Body of pancreas (tissue), 4 donors: ENCODE results near the gene PCA3. TPM values are rescaled to one million over a fixed set of nuclear protein-coding genes. Genes with fewer than 3 reads are reported as not detected.
"Not testable (repeated sequence)": the region's sequence is repeated elsewhere in the genome, so short reads cannot be mapped to it uniquely, and the experiment has no call there.

Experiments
- ATAC-seq: fragments of 150-250 bp; one replicate; pipeline ENCODE4 v1.9.1; 2016
- DNase-seq, 4 donors: peaks; one replicate each; pipeline ENCODE4 v3.0.0-alpha.2; 2019
- H3K27ac ChIP-seq, 4 donors: fragments of 200-600 bp; sonication (generic); 1 replicate in 3 of 4; 2 replicates in 1 of 4; pipeline versions ENCODE4 v1.5.1 to v1.6.1; 2016 to 2019; ENCODE audit warnings: mild to moderate bottlenecking in 1 of 4, mixed read lengths in 1 of 4, moderate library complexity in 1 of 4
- H3K27me3 ChIP-seq, 2 donors: fragments of 200-600 bp; sonication (generic); one replicate each; pipeline ENCODE4 v1.6.0; 2016; ENCODE audit warnings: mild to moderate bottlenecking in 1 of 2
- H3K36me3 ChIP-seq, 2 donors: fragments of 200-600 bp; sonication (generic); replicated peaks in 1 of 2; 2 replicates each; pipeline ENCODE4 v1.5.1; 2016; ENCODE audit warnings: low read depth in 2 of 2; ENCODE audit not compliant: insufficient read depth in 1 of 2
- H3K4me1 ChIP-seq: fragments of 200-600 bp; sonication (generic); one replicate; pipeline ENCODE4 v1.6.0; 2016
- H3K4me3 ChIP-seq, 2 donors: fragments of 200-600 bp; sonication (generic); 1 replicate in 1 of 2; 2 replicates in 1 of 2; pipeline ENCODE4 v1.5.1; 2016 to 2019
- H3K9me3 ChIP-seq, 3 donors: fragments of 200-600 bp; sonication (generic); 1 replicate in 2 of 3; 2 replicates in 1 of 3; pipeline ENCODE4 v1.5.1; 2016
- POLR2A ChIP-seq, 3 donors: fragments of 450-650 bp; IDR thresholded peaks; one replicate each; pipeline ENCODE4 v1.6.1; 2016; ENCODE audit warnings: antibody characterized with exemption in 3 of 3, mild to moderate bottlenecking in 2 of 3
- WGBS, 2 donors: methylation state at CpG; one replicate each; pipeline ENCODE4 v1.1.5; 2017; 5-methylcytosine and 5-hydroxymethylcytosine counted together
- intact Hi-C: fragments of 100-400 bp; cut with DNase I; formaldehyde crosslinking; loops from one replicate; pipeline ENCODE4 v1.15.1; 2023
- total RNA-seq, 2 donors: library from RNA; depleted of rRNA; stranded (reverse); fragments of >200 nt; gene quantifications; one replicate each; pipeline ENCODE4 v1.1.0, GENCODE V29; 2016
- TF ChIP-seq, protein P1 (sequence below), 7 experiments: fragments of 450-650 bp in 4 of 7; fragments of 200-600 bp in 3 of 7; sonication (generic) in 3 of 7; IDR thresholded peaks; one replicate each; pipeline ENCODE4 v1.5.1; 2016 to 2019; ENCODE audit warnings: antibody characterized with exemption in 7 of 7

PCA3 gene
- total RNA-seq, 2 donors from 2014 or later = not detected

DNA sequence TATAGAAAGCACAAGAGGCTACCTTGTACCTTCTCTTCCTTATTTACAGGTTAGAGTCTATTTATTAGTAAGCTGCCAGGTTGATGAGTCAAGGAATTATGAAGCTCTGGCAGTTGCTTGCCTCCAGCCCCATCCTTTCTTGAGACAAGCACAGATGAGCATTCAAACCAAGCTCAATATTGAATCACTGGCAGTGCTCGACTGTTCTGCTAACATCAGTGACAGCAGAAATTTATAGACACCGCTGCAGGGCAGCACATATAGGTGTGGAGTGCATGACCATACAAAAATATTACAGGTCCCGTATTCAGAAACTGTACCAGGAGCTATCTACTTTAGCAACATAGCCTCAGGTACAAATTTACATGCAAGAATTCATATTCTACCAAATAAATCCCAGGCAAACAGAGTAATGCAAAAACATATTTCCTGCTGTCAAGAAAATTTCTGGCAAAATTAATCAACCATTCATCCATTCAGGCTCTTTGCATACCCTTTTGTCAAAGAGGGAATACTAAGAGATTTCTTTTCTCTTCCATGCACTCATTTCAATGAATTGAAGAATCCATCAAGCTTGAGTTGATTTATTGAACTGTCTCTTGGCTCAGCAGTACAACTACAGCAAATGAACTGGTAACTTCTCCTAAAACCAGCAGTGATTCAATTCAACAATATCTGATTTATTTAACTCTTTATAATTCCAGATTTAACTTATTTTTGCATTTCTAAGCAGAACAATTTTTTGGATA lies 26.9 kb upstream of the PCA3 start:
- Histone ChIP-seq H3K9me3 (no peaks in the 10 kb centered on the region), H3K27ac (no peak overlapping the region), H3K4me3 (no peak overlapping the region), H3K27me3 (no peaks in the 10 kb centered on the region), H3K36me3 (no peaks in the 10 kb centered on the region), H3K4me1 (no peaks in the 10 kb centered on the region)
- DNase-seq (no peak), ATAC-seq (no peak)
- intact Hi-C loops = no loop called here
- 74 to 75% methylated on average over 3 of the region's 3 CpGs for WGBS, 2 donors
- no peak for TF ChIP-seq POLR2A (IDR thresholded peaks at IDR 0.05)
- TF ChIP-seq, protein P1, sequence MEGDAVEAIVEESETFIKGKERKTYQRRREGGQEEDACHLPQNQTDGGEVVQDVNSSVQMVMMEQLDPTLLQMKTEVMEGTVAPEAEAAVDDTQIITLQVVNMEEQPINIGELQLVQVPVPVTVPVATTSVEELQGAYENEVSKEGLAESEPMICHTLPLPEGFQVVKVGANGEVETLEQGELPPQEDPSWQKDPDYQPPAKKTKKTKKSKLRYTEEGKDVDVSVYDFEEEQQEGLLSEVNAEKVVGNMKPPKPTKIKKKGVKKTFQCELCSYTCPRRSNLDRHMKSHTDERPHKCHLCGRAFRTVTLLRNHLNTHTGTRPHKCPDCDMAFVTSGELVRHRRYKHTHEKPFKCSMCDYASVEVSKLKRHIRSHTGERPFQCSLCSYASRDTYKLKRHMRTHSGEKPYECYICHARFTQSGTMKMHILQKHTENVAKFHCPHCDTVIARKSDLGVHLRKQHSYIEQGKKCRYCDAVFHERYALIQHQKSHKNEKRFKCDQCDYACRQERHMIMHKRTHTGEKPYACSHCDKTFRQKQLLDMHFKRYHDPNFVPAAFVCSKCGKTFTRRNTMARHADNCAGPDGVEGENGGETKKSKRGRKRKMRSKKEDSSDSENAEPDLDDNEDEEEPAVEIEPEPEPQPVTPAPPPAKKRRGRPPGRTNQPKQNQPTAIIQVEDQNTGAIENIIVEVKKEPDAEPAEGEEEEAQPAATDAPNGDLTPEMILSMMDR (IDR thresholded peaks at IDR 0.05) = no peak

DNA sequence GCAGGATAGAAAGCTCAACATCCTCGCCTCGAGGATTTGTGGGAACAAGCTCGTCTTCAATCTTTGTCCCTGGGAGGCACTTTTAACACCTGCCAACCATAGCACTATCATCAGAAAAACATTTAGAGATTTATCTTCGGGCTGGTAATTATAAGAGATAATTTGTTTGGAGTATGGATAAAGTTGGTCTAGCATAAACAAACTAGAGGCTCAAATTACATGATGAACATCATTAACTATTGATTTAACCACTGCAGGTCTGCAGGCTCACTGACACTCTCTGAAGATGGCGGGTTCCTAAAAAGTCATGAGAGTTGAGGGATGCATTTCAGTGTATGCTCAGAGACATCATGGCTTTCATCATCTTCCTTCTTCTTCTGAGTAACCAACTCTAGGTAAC lies 25.8 kb upstream of the PCA3 start:
- no peaks in the 10 kb centered on the region for H3K9me3 ChIP-seq
- no peaks in the 10 kb centered on the region for H3K27me3 ChIP-seq
- 55 to 59% methylated on average over 5 of the region's 5 CpGs for WGBS, 2 donors
- intact Hi-C loops = no loop called here
- H3K4me3 ChIP-seq = no peak overlapping the region
- H3K36me3 ChIP-seq = no peaks in the 10 kb centered on the region
- no peak overlapping the region for H3K27ac ChIP-seq
- DNase-seq = no peak
- no peak for ATAC-seq
- no peak for TF ChIP-seq POLR2A (IDR thresholded peaks at IDR 0.05)
- TF ChIP-seq, protein P1 (IDR thresholded peaks at IDR 0.05) = no peak
- no peaks in the 10 kb centered on the region for H3K4me1 ChIP-seq

DNA sequence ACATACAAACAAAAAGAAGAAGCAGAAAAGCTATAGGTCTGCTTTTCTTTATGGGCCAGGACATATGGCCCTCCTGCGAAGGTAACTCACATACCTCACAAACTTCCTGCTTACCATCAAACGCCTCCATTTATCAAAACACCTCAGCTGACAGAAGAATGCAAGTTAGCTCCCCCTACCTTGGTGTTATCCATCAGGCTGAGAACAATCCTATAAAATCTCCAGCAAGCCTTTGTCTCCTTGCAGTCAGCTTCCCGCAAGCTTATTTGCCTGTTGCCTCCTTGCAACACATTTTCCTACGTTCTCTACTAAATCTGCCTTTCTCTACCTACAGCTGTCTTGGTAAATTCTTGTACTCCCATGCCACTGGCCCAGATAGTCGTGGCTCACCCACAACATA lies 22.7 kb upstream of the PCA3 start:
- ATAC-seq = no peak
- Histone ChIP-seq H3K27me3 (no peaks in the 10 kb centered on the region), H3K27ac (no peak overlapping the region), H3K4me1 (no peaks in the 10 kb centered on the region), H3K9me3 (no peaks in the 10 kb centered on the region), H3K4me3 (no peak overlapping the region), H3K36me3 (no peaks in the 10 kb centered on the region)
- intact Hi-C loops = no loop called here
- DNase-seq = no peak
- whole genome bisulfite sequencing, 2 donors = 63 to 70% methylated on average over 5 of the region's 5 CpGs
- no peak for TF ChIP-seq POLR2A (IDR thresholded peaks at IDR 0.05)
- TF ChIP-seq, protein P1 (IDR thresholded peaks at IDR 0.05) = no peak

DNA sequence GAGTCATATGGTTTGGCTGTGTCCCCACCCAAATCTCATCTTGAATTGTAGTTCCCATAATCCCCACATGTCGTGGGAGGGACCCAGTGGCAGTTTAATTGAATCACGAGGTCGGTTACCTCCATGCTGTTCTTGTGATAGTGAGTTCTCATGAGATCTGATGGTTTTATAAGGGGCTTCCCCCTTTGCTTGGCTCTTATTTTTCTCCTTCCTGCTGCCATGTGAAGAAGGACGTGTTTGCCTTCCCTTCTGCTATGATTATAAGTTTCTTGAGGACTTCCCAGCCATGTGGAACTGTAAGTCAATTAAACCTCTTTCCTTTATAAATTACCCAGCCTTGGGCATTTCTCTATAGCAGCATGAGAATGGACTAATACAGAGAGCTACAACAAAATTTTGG lies 21.3 kb upstream of the PCA3 start:
- H3K4me1 ChIP-seq, H3K36me3 ChIP-seq, intact Hi-C loops, H3K27ac ChIP-seq, H3K9me3 ChIP-seq, DNase-seq, H3K27me3 ChIP-seq, H3K4me3 ChIP-seq, ATAC-seq: not testable (repeated sequence)
- WGBS, 2 donors = 69 to 78% methylated on average over 4 of the region's 4 CpGs

DNA sequence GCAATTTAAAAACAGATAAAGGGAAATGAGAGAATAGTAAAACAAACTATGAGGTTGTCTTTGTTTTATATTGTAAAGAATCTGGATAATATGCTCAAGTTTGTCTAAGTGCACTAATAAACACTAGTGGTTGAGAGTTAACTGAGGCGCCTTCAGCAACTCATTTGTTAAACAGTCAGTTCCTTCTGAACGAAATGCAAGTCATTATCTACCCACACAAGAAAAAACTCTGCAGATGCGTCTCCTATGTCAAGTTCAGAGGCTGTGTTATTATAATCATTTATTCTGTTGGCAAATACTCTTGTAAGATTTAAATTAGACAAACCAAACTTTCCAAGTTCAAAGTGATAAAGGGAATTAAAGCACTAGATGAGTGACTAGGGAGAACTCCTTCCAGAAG lies 20.3 kb upstream of the PCA3 start:
- TF ChIP-seq POLR2A (IDR thresholded peaks at IDR 0.05) = no peak
- TF ChIP-seq, protein P1 (IDR thresholded peaks at IDR 0.05) = no peak
- WGBS, 2 donors = 36 to 48% methylated on average over 3 of the region's 3 CpGs
- intact Hi-C loops = no loop called here
- DNase-seq (no peak), ATAC-seq (no peak)
- Histone ChIP-seq H3K36me3 (no peaks in the 10 kb centered on the region), H3K9me3 (no peaks in the 10 kb centered on the region), H3K4me3 (no peak overlapping the region), H3K27ac (no peak overlapping the region), H3K27me3 (no peaks in the 10 kb centered on the region), H3K4me1 (no peaks in the 10 kb centered on the region)
